ENCODE measurements around the gene ATP8B1. TPM values are rescaled to one million over a fixed set of nuclear protein-coding genes. Genes with fewer than 3 reads are reported as not detected.
"Not testable (repeated sequence)": the region's sequence is repeated elsewhere in the genome, so short reads cannot be mapped to it uniquely, and the experiment has no call there.

ATP8B1 gene
- total RNA-seq, 1 experiment from 2014 or later = 8.5 TPM

GRCh38 chr18:57730146-57730545 is 73.0 kb downstream of the ATP8B1 start:
- DNase-seq (ENCODE audit: low read depth) = no peak

- DNase-seq (ENCODE audit: low read depth) = peak; percentile 42
Observed at GRCh38 chr18:57728941-57729511, 74.1 kb downstream of the ATP8B1 start.

GRCh38 chr18:57727952-57728807 is 74.9 kb downstream of the ATP8B1 start:
- peak; percentile 49 for DNase-seq (ENCODE audit: low read depth)

- DNase-seq (ENCODE audit: low read depth) = not testable (repeated sequence)
Observed at GRCh38 chr18:57719211-57719935, 83.7 kb downstream of the ATP8B1 start.

- no peak for DNase-seq (ENCODE audit: low read depth)
Observed at GRCh38 chr18:57716549-57716948, 86.6 kb downstream of the ATP8B1 start.

- no peak for DNase-seq (ENCODE audit: low read depth)
Observed at GRCh38 chr18:57715671-57716070, 87.4 kb downstream of the ATP8B1 start.

GRCh38 chr18:57715073-57715472 is 88.0 kb downstream of the ATP8B1 start:
- no peak for DNase-seq (ENCODE audit: low read depth)

GRCh38 chr18:57710226-57710625 is 92.9 kb downstream of the ATP8B1 start:
- no peak for DNase-seq (ENCODE audit: low read depth)

- no peak for DNase-seq (ENCODE audit: low read depth)
Observed at GRCh38 chr18:57709335-57709734, 93.8 kb downstream of the ATP8B1 start.

- no peak for DNase-seq (ENCODE audit: low read depth)
Observed at GRCh38 chr18:57708288-57708687, 94.8 kb downstream of the ATP8B1 start.

GRCh38 chr18:57705832-57706595 is 97.1 kb downstream of the ATP8B1 start:
- DNase-seq (ENCODE audit: low read depth) = no peak

- no peak for DNase-seq (ENCODE audit: low read depth)
Observed at GRCh38 chr18:57705011-57705410, 98.1 kb downstream of the ATP8B1 start.

GRCh38 chr18:57698571-57699276 is 104.4 kb downstream of the ATP8B1 start:
- DNase-seq (ENCODE audit: low read depth) = peak; percentile 47

- DNase-seq (ENCODE audit: low read depth) = no peak
Observed at GRCh38 chr18:57697426-57697825, 105.7 kb downstream of the ATP8B1 start.

GRCh38 chr18:57696271-57696670 is 106.8 kb downstream of the ATP8B1 start:
- no peak for DNase-seq (ENCODE audit: low read depth)

- DNase-seq (ENCODE audit: low read depth) = no peak
Observed at GRCh38 chr18:57691363-57691762, 111.8 kb downstream of the ATP8B1 start.

- no peak for DNase-seq (ENCODE audit: low read depth)
Observed at GRCh38 chr18:57687970-57688369, 115.1 kb downstream of the ATP8B1 start.

- DNase-seq (ENCODE audit: low read depth) = no peak
Observed at GRCh38 chr18:57683470-57683869, 119.6 kb downstream of the ATP8B1 start.

- DNase-seq (ENCODE audit: low read depth) = no peak
Observed at GRCh38 chr18:57677262-57678211, 125.6 kb downstream of the ATP8B1 start.

GRCh38 chr18:57674891-57675290 is 128.2 kb downstream of the ATP8B1 start:
- no peak for DNase-seq (ENCODE audit: low read depth)

Data from LHCN-M2 (cell line).